Measurements from ENCODE around the gene ARRB2.
"Not testable (repeated sequence)": the region's sequence is repeated elsewhere in the genome, so short reads cannot be mapped to it uniquely, and the experiment has no call there.

The ARRB2 gene

GRCh38 chr17:4711661-4712181 is 1.3 kb downstream of the ARRB2 start:
- TF ChIP-seq CTCF (IDR thresholded peaks at IDR 0.05): no peak
- peaks cover 36% of the 10 kb centered on the region for H3K36me3 ChIP-seq
- no peaks in the 10 kb centered on the region for H3K27me3 ChIP-seq
- H3K4me1 ChIP-seq (ENCODE audit: control insufficient read depth in 1 of 2, insufficient read depth in 1 of 2, low read depth in 1 of 2, low read length in 1 of 2): peaks cover 62 to 69% of the 10 kb centered on the region in 2 experiments
- H3K27ac ChIP-seq: peak overlapping the region; percentile 100
- H3K4me3 ChIP-seq (ENCODE audit: low read depth in 1 of 2, low read length in 1 of 2): peak overlapping the region; percentile 86 to 91
- H3K9me3 ChIP-seq: no peaks in the 10 kb centered on the region

GRCh38 chr17:4712526-4712925 is 2.1 kb downstream of the ARRB2 start:
- no peaks in the 10 kb centered on the region for H3K9me3 ChIP-seq
- peak overlapping the region; percentile 100 for H3K27ac ChIP-seq
- peaks cover 70 to 77% of the 10 kb centered on the region in 2 experiments for H3K4me1 ChIP-seq (ENCODE audit: control insufficient read depth in 1 of 2, insufficient read depth in 1 of 2, low read depth in 1 of 2, low read length in 1 of 2)
- peaks cover 44% of the 10 kb centered on the region for H3K36me3 ChIP-seq
- peak overlapping the region; percentile 86 to 91 for H3K4me3 ChIP-seq (ENCODE audit: low read depth in 1 of 2, low read length in 1 of 2)
- TF ChIP-seq CTCF (IDR thresholded peaks at IDR 0.05): no peak
- no peaks in the 10 kb centered on the region for H3K27me3 ChIP-seq

- not testable (repeated sequence) for H3K9me3 ChIP-seq, H3K27me3 ChIP-seq
- Histone ChIP-seq H3K27ac (peak overlapping the region; percentile 100), H3K4me3 (ENCODE audit: low read depth in 1 of 2, low read length in 1 of 2) (peak overlapping the region; percentile 64 to 86), H3K36me3 (peaks cover 64% of the 10 kb centered on the region), H3K4me1 (ENCODE audit: control insufficient read depth in 1 of 2, insufficient read depth in 1 of 2, low read depth in 1 of 2, low read length in 1 of 2) (peaks cover 89 to 92% of the 10 kb centered on the region in 2 experiments)
Measured at GRCh38 chr17:4714340-4715062, 4.1 kb downstream of the ARRB2 start.

- no peaks in the 10 kb centered on the region for H3K27me3 ChIP-seq
- peak overlapping the region; percentile 100 for H3K27ac ChIP-seq
- TF ChIP-seq CTCF (IDR thresholded peaks at IDR 0.05): no peak
- H3K4me1 ChIP-seq (ENCODE audit: control insufficient read depth in 1 of 2, insufficient read depth in 1 of 2, low read depth in 1 of 2, low read length in 1 of 2): peaks cover 83 to 89% of the 10 kb centered on the region in 2 experiments
- peaks cover 71% of the 10 kb centered on the region for H3K36me3 ChIP-seq
- no peaks in the 10 kb centered on the region for H3K9me3 ChIP-seq
- peak overlapping the region; percentile 58 to 64 for H3K4me3 ChIP-seq (ENCODE audit: low read depth in 1 of 2, low read length in 1 of 2)
Measured at GRCh38 chr17:4715063-4715744, 4.8 kb downstream of the ARRB2 start.

- no peak for TF ChIP-seq CTCF (IDR thresholded peaks at IDR 0.05)
- peaks cover 83 to 88% of the 10 kb centered on the region in 2 experiments for H3K4me1 ChIP-seq (ENCODE audit: control insufficient read depth in 1 of 2, insufficient read depth in 1 of 2, low read depth in 1 of 2, low read length in 1 of 2)
- peak overlapping the region; percentile 100 for H3K27ac ChIP-seq
- peak overlapping the region; percentile 58 to 64 for H3K4me3 ChIP-seq (ENCODE audit: low read depth in 1 of 2, low read length in 1 of 2)
- H3K36me3 ChIP-seq: peaks cover 79% of the 10 kb centered on the region
- no peaks in the 10 kb centered on the region for H3K27me3 ChIP-seq
- no peaks in the 10 kb centered on the region for H3K9me3 ChIP-seq
Measured at GRCh38 chr17:4716081-4716480, 5.6 kb downstream of the ARRB2 start.

- peaks cover 83% of the 10 kb centered on the region for H3K36me3 ChIP-seq
- peak overlapping the region; percentile 100 for H3K27ac ChIP-seq
Measured at GRCh38 chr17:4717791-4718190, 7.4 kb downstream of the ARRB2 start.

More at GRCh38 chr17:4717791-4718190, 7.4 kb downstream of the ARRB2 start:
- no peak for TF ChIP-seq CTCF (IDR thresholded peaks at IDR 0.05)
- peaks cover 71 to 75% of the 10 kb centered on the region in 2 experiments for H3K4me1 ChIP-seq (ENCODE audit: control insufficient read depth in 1 of 2, insufficient read depth in 1 of 2, low read depth in 1 of 2, low read length in 1 of 2)
- no peaks in the 10 kb centered on the region for H3K27me3 ChIP-seq
- H3K4me3 ChIP-seq (ENCODE audit: low read depth in 1 of 2, low read length in 1 of 2): peak overlapping the region; percentile 58 to 63
- no peaks in the 10 kb centered on the region for H3K9me3 ChIP-seq
